Ectodermal cell (in vitro differentiated cells): ENCODE data around the gene LETMD1.

Source experiments
- H3K27ac ChIP-seq: 2 replicates; pipeline ENCODE4 v1.7.0; 2013; ENCODE audit warnings: mild to moderate bottlenecking, low read depth, low read length; ENCODE audit not compliant: insufficient read depth, poor library complexity, severe bottlenecking
- H3K27me3 ChIP-seq: 2 replicates; pipeline ENCODE4 v1.7.0; 2013; ENCODE audit warnings: mild to moderate bottlenecking, low read length; ENCODE audit not compliant: insufficient read depth, control insufficient read depth, poor library complexity, severe bottlenecking
- H3K36me3 ChIP-seq: one replicate; pipeline ENCODE4 v1.7.0; 2013; ENCODE audit warnings: low read length; ENCODE audit not compliant: control insufficient read depth, insufficient read depth
- H3K4me1 ChIP-seq: one replicate; pipeline ENCODE4 v1.7.0; 2013; ENCODE audit warnings: low read length; ENCODE audit not compliant: control insufficient read depth, insufficient read depth
- H3K4me3 ChIP-seq: 2 replicates; pipeline ENCODE4 v1.7.0; 2013; ENCODE audit warnings: low read depth, low read length, control low read depth; ENCODE audit not compliant: insufficient read depth
- H3K9me3 ChIP-seq: 2 replicates; pipeline ENCODE4 v1.7.0; 2013; ENCODE audit warnings: mild to moderate bottlenecking, low read length, moderate library complexity; ENCODE audit not compliant: control insufficient read depth
- WGBS, 2 experiments: methylation state at CpG; one replicate each; pipeline ENCODE4 v1.1.7; 2013; ENCODE audit warnings: missing lambda C conversion rate in 2 of 2; 5-methylcytosine and 5-hydroxymethylcytosine counted together

The LETMD1 gene

GRCh38 chr12:51085757-51086156, 37.6 kb downstream of the LETMD1 start:
- no peak overlapping the region for H3K4me3 ChIP-seq
- H3K36me3 ChIP-seq = no peaks in the 10 kb centered on the region
- H3K9me3 ChIP-seq = no peaks in the 10 kb centered on the region
- peaks cover 12% of the 10 kb centered on the region for H3K4me1 ChIP-seq
- H3K27me3 ChIP-seq = no peaks in the 10 kb centered on the region
- WGBS, 2 experiments = 87 to 96% methylated on average over 3 of the region's 3 CpGs
- H3K27ac ChIP-seq = no peak overlapping the region

DNA sequence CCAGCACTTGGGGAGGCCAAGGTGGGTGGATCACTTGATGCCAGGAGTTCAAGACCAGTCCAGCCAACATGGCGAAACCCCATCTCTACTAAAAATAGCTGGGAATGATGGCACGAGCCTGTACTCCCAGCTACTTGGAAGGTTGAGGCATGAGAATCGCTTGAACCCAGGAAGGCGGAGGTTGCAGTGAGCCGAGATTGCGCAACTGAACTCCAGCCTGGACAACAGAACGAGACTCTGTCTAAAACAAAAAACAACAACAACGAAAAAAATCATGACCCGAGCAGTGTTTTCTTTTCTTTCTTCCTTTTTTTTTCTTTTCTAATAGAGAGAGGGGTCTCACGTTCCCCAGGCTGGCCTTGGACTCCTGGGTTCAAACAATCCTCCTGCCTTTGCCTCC, 38.8 kb downstream of the LETMD1 start:
- H3K4me3 ChIP-seq = no peak overlapping the region
- no peaks in the 10 kb centered on the region for H3K27me3 ChIP-seq
- H3K4me1 ChIP-seq = peaks cover 5% of the 10 kb centered on the region
- no peaks in the 10 kb centered on the region for H3K36me3 ChIP-seq
- 93 to 95% methylated on average over 10 of the region's 10 CpGs for WGBS, 2 experiments
- H3K27ac ChIP-seq = no peak overlapping the region
- H3K9me3 ChIP-seq = no peaks in the 10 kb centered on the region

DNA sequence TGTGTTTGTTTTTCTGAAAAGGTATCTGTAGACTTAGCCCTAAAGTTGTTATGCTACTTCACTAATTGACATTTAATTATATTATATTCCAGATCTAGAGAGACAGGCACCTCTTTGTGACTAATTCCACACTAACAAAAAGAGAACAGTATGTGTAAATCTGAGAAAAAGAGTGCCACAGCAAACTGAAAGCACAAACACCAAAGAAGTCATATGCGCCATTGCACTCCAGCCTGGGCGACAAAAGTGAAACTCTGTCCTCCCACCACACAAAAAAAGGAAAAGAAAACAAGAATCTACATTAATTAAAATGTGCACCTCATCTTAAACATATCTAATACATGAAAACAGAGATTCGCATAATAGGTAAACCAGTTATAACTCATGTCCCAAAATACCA, 39.7 kb downstream of the LETMD1 start:
- H3K4me3 ChIP-seq = no peak overlapping the region
- H3K4me1 ChIP-seq = no peaks in the 10 kb centered on the region
- H3K27ac ChIP-seq = no peak overlapping the region
- H3K36me3 ChIP-seq = no peaks in the 10 kb centered on the region
- H3K9me3 ChIP-seq = no peaks in the 10 kb centered on the region
- 90 to 93% methylated on average over 2 to 3 of the region's 3 CpGs for WGBS, 2 experiments
- H3K27me3 ChIP-seq = no peaks in the 10 kb centered on the region

DNA sequence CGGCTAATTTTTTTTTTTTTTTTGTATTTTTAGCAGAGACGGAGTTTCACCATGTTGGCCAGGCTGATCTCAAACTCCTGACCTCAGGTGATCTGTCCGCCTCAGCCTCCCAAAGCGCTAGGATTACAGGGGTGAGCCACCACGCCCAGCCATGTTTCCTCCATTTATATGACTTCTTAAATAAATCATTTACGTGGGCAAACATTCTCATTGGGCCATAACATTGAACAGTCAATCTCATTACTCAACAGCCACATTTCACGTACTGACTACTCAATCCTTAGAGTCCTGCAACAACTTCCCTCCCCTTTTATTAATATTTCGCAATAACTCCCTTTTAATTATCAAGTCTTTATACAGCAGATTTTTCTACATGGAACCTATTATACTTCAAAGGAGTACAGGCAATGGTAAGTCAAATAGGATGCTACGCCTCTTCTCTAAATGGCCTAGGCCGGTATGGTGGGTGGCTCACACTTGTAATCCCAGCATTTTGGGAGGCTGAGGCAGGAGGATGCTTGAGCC, 42.6 kb downstream of the LETMD1 start:
- H3K4me3 ChIP-seq = no peak overlapping the region
- peaks cover 6% of the 10 kb centered on the region for H3K36me3 ChIP-seq
- no peaks in the 10 kb centered on the region for H3K27me3 ChIP-seq
- H3K9me3 ChIP-seq = no peaks in the 10 kb centered on the region
- no peaks in the 10 kb centered on the region for H3K4me1 ChIP-seq
- 95 to 97% methylated on average over 10 of the region's 10 CpGs for WGBS, 2 experiments
- H3K27ac ChIP-seq = no peak overlapping the region

DNA sequence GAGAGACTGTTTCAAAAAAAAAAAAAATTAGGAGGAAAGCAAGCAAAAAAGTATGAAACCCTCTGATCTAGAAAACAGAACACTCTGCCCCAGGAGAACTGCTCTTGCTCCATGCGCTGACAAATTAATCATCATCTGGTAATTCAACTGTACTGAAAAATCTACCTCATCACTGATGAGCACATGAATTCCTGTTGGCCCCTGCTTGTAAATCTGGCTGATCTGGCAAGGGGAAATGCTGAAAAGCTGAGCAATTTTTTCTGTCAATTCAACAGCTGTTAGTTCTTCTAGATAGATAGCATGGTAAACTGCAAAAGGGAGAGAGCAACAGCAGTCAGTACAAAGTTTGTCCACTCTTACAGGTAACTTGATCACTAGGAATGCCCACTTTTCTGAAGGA, 50.5 kb downstream of the LETMD1 start:
- no peaks in the 10 kb centered on the region for H3K4me1 ChIP-seq
- no peak overlapping the region for H3K4me3 ChIP-seq
- 42 to 55% methylated on average over 1 of the region's 1 CpG for WGBS, 2 experiments
- no peaks in the 10 kb centered on the region for H3K27me3 ChIP-seq
- H3K36me3 ChIP-seq = peaks cover 36% of the 10 kb centered on the region
- H3K9me3 ChIP-seq = no peaks in the 10 kb centered on the region
- no peak overlapping the region for H3K27ac ChIP-seq

- H3K27me3 ChIP-seq = no peaks in the 10 kb centered on the region
- no peaks in the 10 kb centered on the region for H3K9me3 ChIP-seq
- no peaks in the 10 kb centered on the region for H3K4me1 ChIP-seq
- H3K4me3 ChIP-seq = no peak overlapping the region
- peaks cover 35% of the 10 kb centered on the region for H3K36me3 ChIP-seq
- H3K27ac ChIP-seq = no peak overlapping the region
These were observed 55.9 kb downstream of the LETMD1 start for GRCh38 chr12:51103977-51104376.

- Histone ChIP-seq H3K27me3 (no peaks in the 10 kb centered on the region), H3K36me3 (peaks cover 29% of the 10 kb centered on the region), H3K4me1 (no peaks in the 10 kb centered on the region), H3K27ac (no peak overlapping the region), H3K9me3 (no peaks in the 10 kb centered on the region), H3K4me3 (no peak overlapping the region)
- WGBS, 2 experiments = 93 to 94% methylated on average over 4 of the region's 4 CpGs
These were observed 60.0 kb downstream of the LETMD1 start for GRCh38 chr12:51108136-51108535.
